AG20443 (cell line): Measurements from ENCODE around the gene SMO.
A peak's percentile ranks its signal among the peaks of the same experiment; 100 is the strongest.
"Not testable (repeated sequence)": the region's sequence is repeated elsewhere in the genome, so short reads cannot be mapped to it uniquely, and the experiment has no call there.

Experiments
- DNase-seq: peaks from one replicate; pipeline ENCODE4 v3.0.0; 2012; ENCODE audit warnings: low spot score, mixed read lengths

SMO gene

GRCh38 chr7:129169686-129170440, 18.6 kb upstream of the SMO start:
- DNase-seq, result no peak

GRCh38 chr7:129170441-129171021, 17.9 kb upstream of the SMO start:
- no peak for DNase-seq

- DNase-seq, result not testable (repeated sequence)
These were observed 14.6 kb upstream of the SMO start for GRCh38 chr7:129173861-129174260.

GRCh38 chr7:129176916-129177710, 11.3 kb upstream of the SMO start:
- DNase-seq, result no peak

GRCh38 chr7:129184981-129185670, 3.3 kb upstream of the SMO start:
- no peak for DNase-seq

GRCh38 chr7:129186749-129187260, 1.6 kb upstream of the SMO start:
- no peak for DNase-seq

- no peak for DNase-seq
These were observed 607 bp upstream of the SMO start for GRCh38 chr7:129187681-129188371.

GRCh38 chr7:129188892-129189660, 643 bp downstream of the SMO start:
- peak; percentile 79 for DNase-seq

GRCh38 chr7:129189661-129190310, 1.4 kb downstream of the SMO start:
- no peak for DNase-seq

GRCh38 chr7:129191272-129191671, 2.8 kb downstream of the SMO start:
- DNase-seq, result peak; percentile 1

GRCh38 chr7:129193892-129194291, 5.5 kb downstream of the SMO start:
- no peak for DNase-seq

GRCh38 chr7:129197771-129198170, 9.3 kb downstream of the SMO start:
- DNase-seq, result no peak

- no peak for DNase-seq
These were observed 11.0 kb downstream of the SMO start for GRCh38 chr7:129199406-129199805.

- no peak for DNase-seq
These were observed 13.8 kb downstream of the SMO start for GRCh38 chr7:129202058-129202777.

- DNase-seq, result no peak
These were observed 14.8 kb downstream of the SMO start for GRCh38 chr7:129203050-129203741.

- DNase-seq, result no peak
These were observed 16.8 kb downstream of the SMO start for GRCh38 chr7:129205126-129205818.

- no peak for DNase-seq
These were observed 17.8 kb downstream of the SMO start for GRCh38 chr7:129205987-129206785.

- no peak for DNase-seq
These were observed 20.2 kb downstream of the SMO start for GRCh38 chr7:129208667-129209066.
